Ecto neural progenitor cell (in vitro differentiated cells): Measurements from ENCODE around the gene XBP1.
"Not testable (repeated sequence)": the region's sequence is repeated elsewhere in the genome, so short reads cannot be mapped to it uniquely, and the experiment has no call there.

Source experiments
- DNase-seq: peaks from one replicate; pipeline ENCODE4 v3.0.0-alpha.2; 2018; ENCODE audit warnings: low spot score

XBP1 gene

GRCh38 chr22:28817919-28818859 lies 17.8 kb upstream of the XBP1 start:
- DNase-seq, result no peak

GRCh38 chr22:28817064-28817463 lies 16.7 kb upstream of the XBP1 start:
- DNase-seq, result no peak

- DNase-seq, result no peak
Observed at GRCh38 chr22:28815729-28816128, 15.4 kb upstream of the XBP1 start.

GRCh38 chr22:28815111-28815510 lies 14.7 kb upstream of the XBP1 start:
- no peak for DNase-seq

- no peak for DNase-seq
Observed at GRCh38 chr22:28813772-28814518, 13.6 kb upstream of the XBP1 start.

GRCh38 chr22:28812516-28812915 lies 12.1 kb upstream of the XBP1 start:
- DNase-seq, result no peak

GRCh38 chr22:28810821-28811491 lies 10.6 kb upstream of the XBP1 start:
- DNase-seq, result no peak

- no peak for DNase-seq
Observed at GRCh38 chr22:28808716-28809355, 8.5 kb upstream of the XBP1 start.

- DNase-seq, result not testable (repeated sequence)
Observed at GRCh38 chr22:28805426-28805825, 5.1 kb upstream of the XBP1 start.

GRCh38 chr22:28802595-28803123 lies 2.3 kb upstream of the XBP1 start:
- no peak for DNase-seq

GRCh38 chr22:28801845-28802594 lies 1.7 kb upstream of the XBP1 start:
- DNase-seq, result no peak

GRCh38 chr22:28799606-28800307 lies 612 bp downstream of the XBP1 start:
- no peak for DNase-seq

GRCh38 chr22:28798810-28799605 lies 1.4 kb downstream of the XBP1 start:
- no peak for DNase-seq

GRCh38 chr22:28795932-28796856 lies 4.2 kb downstream of the XBP1 start:
- no peak for DNase-seq

- no peak for DNase-seq
Observed at GRCh38 chr22:28795071-28795693, 5.2 kb downstream of the XBP1 start.

GRCh38 chr22:28793976-28794584 lies 6.3 kb downstream of the XBP1 start:
- no peak for DNase-seq
